ENCODE measurements around the gene ASGR1.

- TF ChIP-seq REST (tag by site-specific recombination; IDR thresholded peaks at IDR 0.05) (no peak), ZNF274 (IDR thresholded peaks at IDR 0.05; ENCODE audit: low read length) (no peak), ZNF274 (tag by site-specific recombination; IDR thresholded peaks at IDR 0.05; ENCODE audit: borderline replicate concordance) (no peak), CTCF (tag by site-specific recombination; IDR thresholded peaks at IDR 0.05) (no peak), REPIN1 (tag by site-specific recombination; IDR thresholded peaks at IDR 0.05; ENCODE audit: low read depth) (no peak), ZNF18 (tag by site-specific recombination; IDR thresholded peaks at IDR 0.05) (peak; percentile 23; the same call in 1 of the 2 replicates), MEIS1 (CRISPR knock-in tag; IDR thresholded peaks at IDR 0.05; ENCODE audit: borderline replicate concordance) (no peak), TCF7L2 (IDR thresholded peaks at IDR 0.05; ENCODE audit: borderline replicate concordance, low read depth, low read length) (no peak), ELK4 (IDR thresholded peaks at IDR 0.05; ENCODE audit: borderline replicate concordance, low read depth, low read length) (no peak), ZNF692 (tag by site-specific recombination; IDR thresholded peaks at IDR 0.05) (no peak), YY1 (tag by site-specific recombination; IDR thresholded peaks at IDR 0.05) (no peak)
These were observed 36.5 kb upstream of the ASGR1 start for GRCh38 chr17:7215652-7216180.

Measured in HEK293 (cell line).